GM12873 (cell line): ENCODE results near the gene CHD2.
A peak's percentile ranks its signal among the peaks of the same experiment; 100 is the strongest.

Experiments used
- CTCF ChIP-seq: IDR thresholded peaks from 2 replicates; pipeline ENCODE4 v1.5.1; 2012; ENCODE audit warnings: low read depth, mild to moderate bottlenecking, moderate library complexity, low read length, control low read depth; ENCODE audit not compliant: insufficient read depth; ENCODE audit errors: missing control alignments

Gene CHD2

DNA sequence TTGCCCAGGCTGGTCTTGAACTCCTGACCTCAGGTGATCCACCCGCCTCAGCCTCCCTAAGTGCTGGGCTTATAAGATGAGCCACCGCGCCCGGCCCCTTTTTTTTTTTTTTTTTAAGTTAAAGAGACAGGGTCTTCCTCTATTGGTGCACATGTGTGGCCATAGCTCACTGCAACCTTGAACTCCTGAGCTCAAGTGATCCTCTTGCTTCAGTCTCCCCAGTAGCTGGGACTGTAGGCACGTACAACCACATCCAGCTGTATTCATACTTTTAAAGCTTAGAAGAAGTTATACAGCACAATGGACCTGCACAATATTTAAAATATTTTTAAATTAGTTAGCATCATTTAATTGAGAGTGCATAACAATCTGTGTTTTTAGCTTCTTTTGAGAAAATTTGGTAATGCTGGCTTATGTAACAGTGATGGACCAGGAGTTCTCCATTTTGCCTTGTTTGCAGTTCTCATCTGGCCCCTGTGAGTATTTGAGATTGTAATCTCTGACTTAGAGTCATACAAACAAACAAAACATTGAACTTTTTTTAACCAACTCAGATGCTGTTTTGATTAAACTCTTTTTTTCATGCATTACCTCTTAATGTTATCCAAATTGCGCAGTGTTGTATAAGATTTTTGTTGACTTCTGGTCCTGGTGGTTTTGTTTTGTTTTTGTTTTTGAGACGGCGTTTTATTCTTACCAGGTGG is 33.0 kb downstream of the CHD2 start:
- no peak for TF ChIP-seq CTCF

GRCh38 chr15:92933831-92934230 is 33.7 kb downstream of the CHD2 start:
- no peak for TF ChIP-seq CTCF

DNA sequence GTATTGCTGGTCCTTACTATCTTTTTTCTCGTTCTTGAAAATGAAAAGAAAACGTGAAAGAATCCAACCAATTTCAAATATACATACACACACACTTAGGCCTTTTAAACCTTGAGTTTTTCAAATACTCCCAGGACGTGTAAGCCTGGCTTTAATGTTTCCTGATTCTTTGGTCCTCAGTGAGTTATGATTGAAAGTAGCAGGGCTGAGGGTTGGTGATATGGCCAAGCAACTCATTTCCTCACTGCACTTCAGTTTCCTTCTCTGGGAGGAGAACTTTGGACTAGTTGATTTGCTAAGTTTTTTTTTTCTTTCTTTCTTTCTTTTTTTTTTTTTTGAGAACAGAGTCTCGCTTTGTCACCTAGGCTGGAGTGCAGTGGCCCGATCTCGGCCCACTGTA is 34.6 kb downstream of the CHD2 start:
- no peak for TF ChIP-seq CTCF

DNA sequence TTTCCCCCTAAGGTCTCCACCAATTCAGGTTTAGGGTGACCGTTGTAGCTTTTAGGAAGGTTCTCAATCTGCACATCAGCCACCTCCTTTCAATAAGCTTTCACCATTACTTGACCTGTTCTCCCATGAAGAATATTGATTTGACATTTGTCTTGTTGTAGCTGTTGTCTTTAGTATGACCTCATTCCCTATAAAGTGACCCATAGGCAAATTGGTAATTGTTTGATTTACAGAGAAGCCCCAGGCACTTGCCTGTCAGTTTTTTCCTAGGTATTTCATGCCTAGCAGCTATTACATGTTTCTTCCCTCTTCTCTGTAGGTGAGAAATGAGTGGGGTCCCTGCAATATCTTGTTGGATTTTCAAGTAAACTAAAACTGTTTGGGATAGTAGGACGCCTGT is 36.0 kb downstream of the CHD2 start:
- TF ChIP-seq CTCF, result no peak

GRCh38 chr15:92936693-92937092 is 36.6 kb downstream of the CHD2 start:
- TF ChIP-seq CTCF, result no peak

- no peak for TF ChIP-seq CTCF
Measured at GRCh38 chr15:92937901-92938300, 37.8 kb downstream of the CHD2 start.

- peak; percentile 21 for TF ChIP-seq CTCF
Measured at GRCh38 chr15:92938387-92938786, 38.3 kb downstream of the CHD2 start.
